ENCODE measurements around the gene S1PR4. TPM values are rescaled to one million over a fixed set of nuclear protein-coding genes. Genes with fewer than 3 reads are reported as not detected.

S1PR4 gene
- total and polyA plus RNA-seq, 2 of the 8 experiments (the other 6 are each of a cell fraction or from before 2014, with no cell fraction given) = not detected

DNA sequence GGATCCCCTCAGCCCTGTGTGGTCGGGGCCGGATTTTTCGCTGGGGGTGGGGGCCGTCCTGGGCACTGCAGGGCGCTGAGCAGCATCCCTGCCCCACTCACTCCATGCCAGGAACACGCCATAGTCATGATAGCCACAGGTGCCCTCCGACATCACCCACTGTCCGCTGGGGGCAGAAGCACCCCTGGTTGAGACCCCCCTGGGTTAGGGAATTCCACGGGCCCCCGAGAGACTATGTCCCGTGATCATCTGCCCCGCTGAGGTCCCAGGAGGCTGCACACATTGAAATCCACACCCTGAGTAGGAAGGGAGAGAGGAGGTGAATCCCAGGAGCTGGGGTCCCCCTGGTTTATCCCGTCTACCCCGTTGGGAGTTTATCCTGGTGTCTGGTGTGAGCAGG is 23.3 kb downstream of the S1PR4 start:
- no peak overlapping the region for H2BK15ac ChIP-seq (ENCODE audit: low read length)

More for the DNA sequence above, 23.3 kb downstream of the S1PR4 start:
- H2BK120ac ChIP-seq (replicated peaks; ENCODE audit: low read depth, low read length) = no peak overlapping the region
- H2BK5ac ChIP-seq (ENCODE audit: low read depth, low read length) = no peak overlapping the region
- H4K8ac ChIP-seq (ENCODE audit: extremely low read depth, insufficient read depth, low read length) = no peak overlapping the region
- H3K36me3 ChIP-seq (ENCODE audit: control insufficient read depth in 2 of 4, insufficient read depth in 4 of 4, low read length in 3 of 4) = peaks cover 2 to 43% (median 13%) of the 10 kb centered on the region in 4 experiments; a peak in 5 of 8 replicates
- no peaks in the 10 kb centered on the region for H3K4me1 ChIP-seq (replicated peaks in 1 of 4; ENCODE audit: control insufficient read depth in 3 of 4, insufficient read depth in 4 of 4, low read length in 3 of 4)
- no peak overlapping the region for H2AFZ ChIP-seq (ENCODE audit: low read length)
- no peak overlapping the region for H3K18ac ChIP-seq (ENCODE audit: extremely low read depth, low read length)
- FAIRE-seq (no peak), DNase-seq (ENCODE audit: low read depth in 1 of 2, low spot score in 2 of 2) (no peak)
- peaks cover 4 to 8% of the 10 kb centered on the region in 2 experiments for H4K20me1 ChIP-seq (replicated peaks in 1 of 2; ENCODE audit: control insufficient read depth in 1 of 2, insufficient read depth in 2 of 2, low read length in 2 of 2)
- H3K23ac ChIP-seq (ENCODE audit: insufficient read length) = no peak overlapping the region
- H3K23me2 ChIP-seq (ENCODE audit: low read depth, low read length) = no peaks in the 10 kb centered on the region
- WGBS, 2 experiments (ENCODE audit: extremely low coverage in 1 of 2, insufficient coverage in 1 of 2, insufficient read length in 1 of 2, insufficient replicate concordance in 2 of 2, low coverage in 1 of 2, low lambda C conversion rate in 2 of 2, missing lambda C conversion rate in 1 of 2) = 94% methylated on average over 12 of the region's 14 CpGs; no CpG with 5 or more reads in 1 of the 2 experiments
- no peak overlapping the region for H4K91ac ChIP-seq (replicated peaks; ENCODE audit: insufficient read length, low read length)
- no peaks in the 10 kb centered on the region for H3K79me2 ChIP-seq (ENCODE audit: control insufficient read depth in 1 of 2, insufficient read depth in 2 of 2, low read length in 2 of 2)
- no peak overlapping the region for H3K27ac ChIP-seq (ENCODE audit: low read depth, low read length)
- H3K9me3 ChIP-seq (ENCODE audit: insufficient read depth in 2 of 2, low read depth in 1 of 2, low read length in 1 of 2) = no peaks in the 10 kb centered on the region
- no peak overlapping the region for H2BK12ac ChIP-seq (ENCODE audit: low read depth, low read length)
- ChIA-PET CTCF (ENCODE audit: partially characterized antibody) (no interaction called here), POLR2A (ENCODE audit: partially characterized antibody) (interaction anchor here (1.6 kb wide), 1 partner anchor 18 kb away, joined by 5 read pairs; no protein-coding TSS in a partner anchor)
- H2BK20ac ChIP-seq (ENCODE audit: low read length) = no peak overlapping the region
- H3K79me1 ChIP-seq (ENCODE audit: low read depth, low read length) = no peaks in the 10 kb centered on the region
- H2AK5ac ChIP-seq (ENCODE audit: low read depth, low read length) = no peak overlapping the region
- H4K5ac ChIP-seq (ENCODE audit: insufficient read length, low read depth, low read length) = no peak overlapping the region
- no peak overlapping the region for H3K14ac ChIP-seq (ENCODE audit: insufficient read length)
- H3K9ac ChIP-seq (replicated peaks in 1 of 4; ENCODE audit: extremely low read depth in 1 of 4, low read depth in 3 of 4, low read length in 3 of 4) = no peak overlapping the region
- no peak for TF ChIP-seq SP1 (IDR thresholded peaks at IDR 0.05; ENCODE audit: low read depth, low read length)
- TF ChIP-seq NANOG (IDR thresholded peaks at IDR 0.05; ENCODE audit: insufficient read depth, low read depth, low read length, poor library complexity, severe bottlenecking) = no peak
- TF ChIP-seq CBX5 (IDR thresholded peaks at IDR 0.05; ENCODE audit: low read depth, low read length) = no peak
- H3K4me2 ChIP-seq (ENCODE audit: insufficient read depth in 1 of 2, low read depth in 2 of 2, low read length in 2 of 2) = no peak overlapping the region
- no peak overlapping the region for H3K4ac ChIP-seq (replicated peaks; ENCODE audit: insufficient read length, low read depth, low read length)
- H3K27me3 ChIP-seq (replicated peaks in 1 of 4; ENCODE audit: control insufficient read depth in 3 of 4, extremely low read depth in 1 of 4, insufficient read depth in 3 of 4, low read length in 3 of 4) = no peaks in the 10 kb centered on the region
- no peak overlapping the region for H3K4me3 ChIP-seq (ENCODE audit: extremely low read depth in 1 of 4, insufficient read depth in 2 of 4, low read depth in 3 of 4, low read length in 4 of 4)
- H3K56ac ChIP-seq (replicated peaks; ENCODE audit: insufficient read length, low read depth, low read length) = no peak overlapping the region
